ENCODE data around the gene ACBD4. TPM values are rescaled to one million over a fixed set of nuclear protein-coding genes. Genes with fewer than 3 reads are reported as not detected.

ACBD4 gene
- total and polyA plus RNA-seq, 2 donors from 2014 or later = 19.2 to 46.3 TPM

- peak in 1 of 5 donors; percentile 79 for DNase-seq
- peak overlapping the region; percentile 45 to 99 (median 83) for H3K9ac ChIP-seq (ENCODE audit: low read length in 3 of 3)
- no peak for FAIRE-seq
- peak overlapping the region; percentile 79 to 85 for H3K27ac ChIP-seq (ENCODE audit: low read depth in 2 of 2, low read length in 2 of 2)
- H3K9me3 ChIP-seq (ENCODE audit: control insufficient read depth in 2 of 3, insufficient read depth in 1 of 3, low read length in 3 of 3) = no peaks in the 10 kb centered on the region
- no peak for TF ChIP-seq CTCF (IDR thresholded peaks at IDR 0.05; ENCODE audit: borderline replicate concordance, extremely low read depth, insufficient read depth)
- H3K4me1 ChIP-seq (ENCODE audit: control insufficient read depth in 2 of 3, insufficient read depth in 2 of 3, low read depth in 1 of 3, low read length in 3 of 3) = peaks cover 0 to 19% (median 6%) of the 10 kb centered on the region in 3 donors
- peak overlapping the region; percentile 68 to 92 (median 88) for H3K4me3 ChIP-seq (ENCODE audit: low read length in 3 of 3)
- H3K27me3 ChIP-seq (ENCODE audit: control insufficient read depth, insufficient read depth, low read length) = no peaks in the 10 kb centered on the region
- H3K36me3 ChIP-seq (ENCODE audit: control insufficient read depth in 2 of 3, insufficient read depth in 3 of 3, low read length in 3 of 3) = peaks cover 0 to 4% (median 0%) of the 10 kb centered on the region in 3 donors
- intact Hi-C loops (cut with DNase I) = loop anchor here (10.0 kb wide), 1 partner anchor 59 kb away; no protein-coding TSS in a partner anchor
Observed at GRCh38 chr17:45135978-45136791, 698 bp downstream of the ACBD4 start.

- peak overlapping the region in 1 of 3 donors; percentile 83 for H3K9ac ChIP-seq (ENCODE audit: low read length in 3 of 3)
Observed at GRCh38 chr17:45136846-45137560, 1.5 kb downstream of the ACBD4 start.

More at GRCh38 chr17:45136846-45137560, 1.5 kb downstream of the ACBD4 start:
- Histone ChIP-seq H3K27me3 (ENCODE audit: control insufficient read depth, insufficient read depth, low read length) (no peaks in the 10 kb centered on the region), H3K4me1 (ENCODE audit: control insufficient read depth in 2 of 3, insufficient read depth in 2 of 3, low read depth in 1 of 3, low read length in 3 of 3) (peaks cover 0 to 15% (median 6%) of the 10 kb centered on the region in 3 donors), H3K36me3 (ENCODE audit: control insufficient read depth in 2 of 3, insufficient read depth in 3 of 3, low read length in 3 of 3) (peaks cover 0 to 4% (median 0%) of the 10 kb centered on the region in 3 donors), H3K4me3 (ENCODE audit: low read length in 3 of 3) (peak overlapping the region in 1 of 3 donors; percentile 92), H3K27ac (ENCODE audit: low read depth in 2 of 2, low read length in 2 of 2) (peak overlapping the region; percentile 85 to 91), H3K9me3 (ENCODE audit: control insufficient read depth in 2 of 3, insufficient read depth in 1 of 3, low read length in 3 of 3) (no peaks in the 10 kb centered on the region)
- peak in 1 of 5 donors; percentile 65 for DNase-seq
- no peak for TF ChIP-seq CTCF (IDR thresholded peaks at IDR 0.05; ENCODE audit: borderline replicate concordance, extremely low read depth, insufficient read depth)
- intact Hi-C loops (cut with DNase I) = loop anchor here (10.0 kb wide), 1 partner anchor 58 kb away; no protein-coding TSS in a partner anchor
- no peak for FAIRE-seq
